Stimulated activated naive CD8-positive, alpha-beta T cell treated with anti-CD3 and anti-CD28 coated beads, Interleukin-15, amount 100 ng/mL, for 72 hours (primary cell): Measurements from ENCODE around the gene TUNAR.

Source experiments
- ATAC-seq: fragments of 150-1000 bp; cut with Tn5 transposase; 2 replicates; pipeline ENCODE4 v1.10.0; 2021; ENCODE audit warnings: mild to moderate bottlenecking, moderate library complexity
- DNase-seq, 2 donors: peaks; one replicate each; pipeline ENCODE4 v3.0.0; 2021 to 2022
- H3K27ac Mint-ChIP-seq, 2 donors: one replicate each; pipeline ENCODE4 v1.8.0; 2022; ENCODE audit warnings: mild to moderate bottlenecking in 2 of 2, mixed read lengths in 2 of 2, moderate library complexity in 2 of 2
- H3K27me3 Mint-ChIP-seq: one replicate; pipeline ENCODE4 v1.8.0; 2022; ENCODE audit warnings: mixed read lengths
- H3K4me1 Mint-ChIP-seq: one replicate; pipeline ENCODE4 v1.8.0; 2022; ENCODE audit warnings: mild to moderate bottlenecking, mixed read lengths
- H3K4me3 Mint-ChIP-seq, 2 donors: one replicate each; pipeline ENCODE4 v1.8.0; 2022; ENCODE audit warnings: mild to moderate bottlenecking in 2 of 2, mixed read lengths in 2 of 2, moderate library complexity in 1 of 2
- H3K9me3 Mint-ChIP-seq, 2 donors: one replicate each; pipeline ENCODE4 v1.8.0; 2022; ENCODE audit warnings: mixed read lengths in 2 of 2

The TUNAR gene

DNA sequence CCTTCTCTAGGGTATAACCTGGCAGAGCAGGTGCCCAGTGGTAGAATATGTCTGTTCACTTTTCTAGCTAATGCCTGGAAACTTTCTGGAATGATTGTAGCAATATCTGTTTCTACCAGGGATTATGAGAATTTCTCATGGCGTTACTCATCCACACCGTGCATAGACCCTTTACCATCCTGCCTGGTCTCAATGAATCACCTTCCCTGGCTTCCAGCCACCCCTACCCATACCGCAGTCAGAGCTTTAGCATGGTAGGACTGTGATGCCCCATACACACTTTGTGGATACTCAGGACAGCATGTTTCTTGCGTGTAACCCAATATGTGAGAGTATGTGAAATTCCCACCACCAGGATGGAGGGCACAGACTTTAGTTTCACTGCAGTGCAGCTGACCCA is 45.4 kb downstream of the TUNAR start:
- no peaks in the 10 kb centered on the region for H3K9me3 Mint-ChIP-seq
- peaks cover 29% of the 10 kb centered on the region for H3K27me3 Mint-ChIP-seq
- H3K27ac Mint-ChIP-seq = no peak overlapping the region
- ATAC-seq (no peak), DNase-seq (no peak)
- H3K4me3 Mint-ChIP-seq = no peak overlapping the region
- H3K4me1 Mint-ChIP-seq = no peaks in the 10 kb centered on the region

GRCh38 chr14:95928751-95929150 is 52.1 kb downstream of the TUNAR start:
- peaks cover 29% of the 10 kb centered on the region for H3K27me3 Mint-ChIP-seq
- ATAC-seq (no peak), DNase-seq (no peak)
- no peaks in the 10 kb centered on the region for H3K9me3 Mint-ChIP-seq
- no peak overlapping the region for H3K4me3 Mint-ChIP-seq
- peak overlapping the region in 1 of 2 donors; percentile 74 for H3K27ac Mint-ChIP-seq
- H3K4me1 Mint-ChIP-seq = no peaks in the 10 kb centered on the region

DNA sequence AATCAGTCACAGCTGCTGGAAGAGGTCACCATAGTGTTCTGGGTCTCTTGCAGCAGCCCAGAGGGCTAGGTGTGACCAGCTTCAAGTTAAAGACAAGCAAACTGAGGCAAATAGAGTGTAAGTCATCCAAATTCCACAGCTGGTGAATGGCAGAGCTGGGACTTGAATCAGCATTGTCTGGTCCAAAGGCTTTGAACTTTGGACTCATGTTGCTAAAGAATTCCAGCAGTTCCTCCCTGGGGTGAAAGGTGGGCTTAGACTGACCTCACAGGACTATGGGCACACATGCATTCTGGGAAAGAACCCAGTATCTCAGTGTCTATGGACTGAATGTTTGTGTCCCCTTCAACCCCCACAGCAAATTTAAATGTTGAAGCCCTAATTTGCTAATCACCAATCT is 54.8 kb downstream of the TUNAR start:
- ATAC-seq = no peak
- Mint-ChIP-seq H3K4me3 (no peak overlapping the region), H3K27me3 (peaks cover 20% of the 10 kb centered on the region)

DNA sequence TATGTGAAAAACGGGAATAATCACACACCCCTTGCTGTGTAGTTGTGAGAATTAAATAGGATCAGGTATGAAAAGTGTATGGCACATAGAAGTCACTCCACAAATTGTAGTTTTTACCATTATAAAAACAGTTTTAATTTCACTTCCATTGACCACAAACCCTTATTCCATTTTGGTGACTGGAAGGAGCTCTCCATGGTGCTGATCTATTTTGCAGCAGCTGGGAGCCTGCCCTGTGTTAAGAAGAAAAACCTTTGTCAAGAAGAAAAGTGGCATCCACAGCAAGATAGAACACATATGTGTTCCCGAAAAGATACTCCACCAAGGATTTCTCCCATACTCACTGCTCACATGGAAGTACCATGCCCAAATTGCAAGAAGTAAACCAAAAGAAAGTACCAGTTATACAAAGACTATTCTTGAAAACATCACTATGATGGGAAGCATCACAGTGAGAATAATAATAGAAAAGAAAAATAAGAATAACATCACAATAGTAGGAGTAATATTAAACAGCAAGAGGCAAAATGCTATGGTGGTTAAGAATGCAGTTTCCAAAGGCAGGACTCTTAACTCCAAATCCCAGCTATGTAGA is 58.7 kb downstream of the TUNAR start:
- H3K9me3 Mint-ChIP-seq = peaks cover 10% of the 10 kb centered on the region in 2 donors
- ATAC-seq = no peak
- no peak overlapping the region for H3K27ac Mint-ChIP-seq
- H3K4me1 Mint-ChIP-seq = no peaks in the 10 kb centered on the region
- H3K4me3 Mint-ChIP-seq = no peak overlapping the region
- no peak for DNase-seq
- peaks cover 8% of the 10 kb centered on the region for H3K27me3 Mint-ChIP-seq

More for the DNA sequence above, 54.8 kb downstream of the TUNAR start:
- peaks cover 0 to 5% of the 10 kb centered on the region in 2 donors for H3K9me3 Mint-ChIP-seq
- H3K4me1 Mint-ChIP-seq = no peaks in the 10 kb centered on the region
- H3K27ac Mint-ChIP-seq = no peak overlapping the region
- no peak for DNase-seq

DNA sequence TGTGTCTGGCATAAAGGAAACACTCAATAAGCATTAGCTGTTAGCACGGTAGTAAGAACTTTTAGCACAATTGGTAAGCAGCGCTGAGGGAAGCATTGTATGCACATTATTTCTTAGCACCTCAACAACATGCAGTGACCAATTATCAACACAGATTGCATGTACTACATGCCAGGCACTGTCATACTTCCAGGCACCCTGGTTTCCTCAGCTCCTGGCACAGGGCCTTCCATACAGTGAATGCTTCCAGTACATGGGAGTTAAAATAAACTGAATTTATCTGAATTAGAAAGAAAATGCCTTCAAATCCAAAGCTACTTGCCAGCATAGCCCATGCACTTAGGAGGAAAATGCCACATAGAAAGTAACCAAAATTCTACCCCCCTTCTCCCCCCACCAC is 59.4 kb downstream of the TUNAR start:
- Mint-ChIP-seq H3K4me3 (no peak overlapping the region), H3K27me3 (peaks cover 11% of the 10 kb centered on the region), H3K4me1 (no peaks in the 10 kb centered on the region), H3K27ac (no peak overlapping the region), H3K9me3 (peaks cover 12 to 13% of the 10 kb centered on the region in 2 donors)
- ATAC-seq (no peak), DNase-seq (no peak)

- no peaks in the 10 kb centered on the region for H3K4me1 Mint-ChIP-seq
- no peak for DNase-seq
- no peak overlapping the region for H3K4me3 Mint-ChIP-seq
- H3K27ac Mint-ChIP-seq = no peak overlapping the region
- no peak for ATAC-seq
- peaks cover 15 to 24% of the 10 kb centered on the region in 2 donors for H3K9me3 Mint-ChIP-seq
- H3K27me3 Mint-ChIP-seq = peaks cover 19% of the 10 kb centered on the region
These were observed 62.7 kb downstream of the TUNAR start for GRCh38 chr14:95939335-95939734.

DNA sequence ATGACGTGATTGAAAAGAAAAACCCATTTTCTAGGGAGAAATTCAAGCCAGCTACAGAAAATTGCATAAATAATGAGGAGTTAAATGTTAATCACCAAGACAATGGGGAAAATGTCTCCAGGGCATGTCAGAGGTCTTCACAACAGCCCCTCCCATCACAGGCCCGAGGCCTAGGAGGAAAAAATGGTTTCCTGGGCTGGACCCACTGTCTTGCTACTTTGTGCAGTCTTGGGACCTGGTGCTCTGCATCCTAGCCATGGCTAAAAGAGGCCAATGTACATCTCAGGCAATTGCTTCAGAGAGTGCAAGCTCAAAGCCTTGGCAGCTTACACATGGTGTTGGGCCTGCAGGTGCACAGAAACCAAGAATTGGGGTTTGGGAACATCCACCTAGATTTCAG is 65.3 kb downstream of the TUNAR start:
- Mint-ChIP-seq H3K27ac (no peak overlapping the region), H3K4me1 (no peaks in the 10 kb centered on the region), H3K27me3 (peaks cover 35% of the 10 kb centered on the region), H3K4me3 (no peak overlapping the region), H3K9me3 (peaks cover 15 to 24% of the 10 kb centered on the region in 2 donors)
- DNase-seq = no peak
- ATAC-seq = no peak

DNA sequence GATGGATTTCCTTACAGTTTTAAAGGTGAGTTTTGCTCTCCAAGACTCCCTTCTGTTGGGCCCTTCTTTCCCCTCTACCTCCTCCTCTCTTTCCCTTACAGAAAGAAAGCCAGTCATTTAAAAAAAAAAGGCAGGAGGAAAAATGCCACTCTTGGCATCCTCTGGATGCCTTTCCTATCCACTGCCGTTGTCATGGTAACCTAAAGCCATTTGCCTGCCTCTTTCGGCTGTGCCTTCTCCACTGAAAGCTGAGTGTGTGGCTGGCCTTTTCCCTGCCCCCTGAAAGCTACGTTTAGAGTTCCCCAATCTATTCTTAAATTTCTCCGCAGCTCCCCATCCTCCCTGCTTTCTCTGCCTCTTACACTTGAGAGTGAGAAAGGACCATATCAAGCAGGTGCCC is 67.1 kb downstream of the TUNAR start:
- no peaks in the 10 kb centered on the region for H3K4me1 Mint-ChIP-seq
- H3K4me3 Mint-ChIP-seq = no peak overlapping the region
- no peak overlapping the region for H3K27ac Mint-ChIP-seq
- peaks cover 41% of the 10 kb centered on the region for H3K27me3 Mint-ChIP-seq
- no peak for DNase-seq
- H3K9me3 Mint-ChIP-seq = peaks cover 15 to 24% of the 10 kb centered on the region in 2 donors
- ATAC-seq = no peak

DNA sequence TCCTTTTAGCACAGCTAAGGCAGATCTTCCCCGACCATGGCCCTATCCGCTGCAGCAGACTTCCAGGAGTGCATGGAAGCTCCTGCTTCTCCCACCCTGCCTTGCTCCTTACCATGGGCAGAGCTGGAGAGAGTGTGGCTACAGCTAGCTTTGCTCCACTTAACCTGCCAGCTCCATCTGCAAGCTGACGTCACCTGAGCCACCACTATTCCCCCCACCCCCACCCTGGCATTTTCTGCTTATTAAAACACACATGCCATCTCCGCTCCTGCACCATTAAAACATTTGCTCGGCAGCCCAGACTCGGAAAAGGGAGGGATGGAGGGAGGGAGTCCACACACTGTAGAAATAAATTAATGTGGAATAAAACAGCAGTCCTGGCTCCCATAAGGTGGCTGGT is 67.8 kb downstream of the TUNAR start:
- Mint-ChIP-seq H3K9me3 (peaks cover 10 to 22% of the 10 kb centered on the region in 2 donors), H3K27me3 (peaks cover 41% of the 10 kb centered on the region), H3K4me1 (no peaks in the 10 kb centered on the region), H3K4me3 (no peak overlapping the region), H3K27ac (no peak overlapping the region)
- ATAC-seq (no peak), DNase-seq (no peak)

- ATAC-seq = no peak
- H3K27me3 Mint-ChIP-seq = peaks cover 41% of the 10 kb centered on the region
- no peak overlapping the region for H3K27ac Mint-ChIP-seq
These were observed 70.2 kb downstream of the TUNAR start for GRCh38 chr14:95946867-95947266.

GRCh38 chr14:95948558-95948981 is 71.9 kb downstream of the TUNAR start:
- Mint-ChIP-seq H3K4me3 (no peak overlapping the region), H3K27ac (no peak overlapping the region), H3K27me3 (peaks cover 57% of the 10 kb centered on the region), H3K4me1 (no peaks in the 10 kb centered on the region), H3K9me3 (no peaks in the 10 kb centered on the region)
- ATAC-seq (no peak), DNase-seq (no peak)

More at GRCh38 chr14:95946867-95947266, 70.2 kb downstream of the TUNAR start:
- Mint-ChIP-seq H3K9me3 (peaks cover 0 to 2% of the 10 kb centered on the region in 2 donors), H3K4me1 (no peaks in the 10 kb centered on the region), H3K4me3 (no peak overlapping the region)
- no peak for DNase-seq

DNA sequence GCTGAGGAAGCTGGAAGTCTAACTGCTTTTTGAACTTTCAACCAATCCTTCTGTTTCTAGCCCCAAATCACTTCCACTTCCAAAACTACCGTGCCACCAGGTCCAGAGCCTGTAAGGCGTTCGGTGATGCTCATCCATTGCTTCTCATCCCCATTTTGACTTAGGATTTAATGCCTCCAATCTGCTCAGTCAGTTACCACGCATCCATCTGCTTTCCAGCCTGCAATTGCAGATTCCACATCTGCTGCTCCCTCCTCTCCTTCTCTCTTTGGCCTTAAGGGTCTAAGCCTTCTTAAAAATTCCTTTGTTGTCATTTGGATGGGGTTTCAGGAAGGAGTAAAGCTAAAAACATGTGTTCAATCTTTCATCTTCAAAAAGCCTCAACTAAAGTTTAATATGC is 74.7 kb downstream of the TUNAR start:
- Mint-ChIP-seq H3K4me3 (no peak overlapping the region), H3K27me3 (peaks cover 61% of the 10 kb centered on the region), H3K9me3 (no peaks in the 10 kb centered on the region), H3K4me1 (no peaks in the 10 kb centered on the region), H3K27ac (no peak overlapping the region)
- ATAC-seq (no peak), DNase-seq (no peak)

- H3K4me3 Mint-ChIP-seq = no peak overlapping the region
- DNase-seq (no peak), ATAC-seq (no peak)
- H3K4me1 Mint-ChIP-seq = no peaks in the 10 kb centered on the region
- no peaks in the 10 kb centered on the region for H3K9me3 Mint-ChIP-seq
- no peak overlapping the region for H3K27ac Mint-ChIP-seq
- H3K27me3 Mint-ChIP-seq = peaks cover 52% of the 10 kb centered on the region
These were observed 76.6 kb downstream of the TUNAR start for GRCh38 chr14:95953111-95953724.

DNA sequence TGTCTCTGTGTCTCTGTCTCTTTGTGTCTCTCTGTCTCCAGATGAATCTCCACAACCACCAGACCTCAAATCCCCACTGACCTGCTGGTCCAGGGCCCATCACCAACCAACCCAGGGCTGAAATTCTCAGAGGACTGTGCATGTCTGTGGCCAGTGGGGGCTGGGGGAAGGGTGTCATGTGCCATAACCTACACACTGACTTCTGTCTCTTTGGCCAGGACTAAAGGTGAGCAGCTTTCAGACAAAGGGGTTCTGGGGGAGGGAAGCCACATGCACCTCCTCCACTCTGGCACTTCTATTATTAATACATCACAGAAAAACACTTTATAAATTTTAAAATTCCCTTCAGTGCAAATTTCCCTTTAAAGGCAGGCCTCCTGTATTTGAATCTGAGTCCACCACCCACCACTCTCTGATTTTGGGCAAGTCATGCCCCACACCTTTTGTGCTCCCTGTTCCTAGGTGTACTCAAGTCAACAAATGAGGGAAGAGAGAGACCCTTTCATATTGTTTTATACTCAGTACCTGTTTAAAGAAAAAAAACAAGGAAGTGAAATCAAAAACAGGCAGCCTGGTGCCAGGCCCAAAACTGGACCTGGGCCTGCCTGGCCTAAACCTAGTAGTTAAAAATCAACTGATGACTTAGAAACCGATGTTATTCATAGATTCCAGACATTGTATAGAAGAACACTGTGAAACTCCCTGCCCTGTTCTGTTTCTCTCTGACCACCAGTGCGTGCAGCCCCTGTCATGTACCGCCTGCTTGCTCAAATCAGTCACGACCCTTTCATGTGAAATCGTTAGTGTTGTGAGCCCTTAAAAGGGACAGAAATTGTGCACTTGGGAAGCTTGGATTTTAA is 80.2 kb downstream of the TUNAR start:
- Mint-ChIP-seq H3K4me3 (no peak overlapping the region), H3K9me3 (no peaks in the 10 kb centered on the region), H3K4me1 (no peaks in the 10 kb centered on the region), H3K27ac (no peak overlapping the region), H3K27me3 (peaks cover 34% of the 10 kb centered on the region)
- DNase-seq (no peak), ATAC-seq (no peak)

DNA sequence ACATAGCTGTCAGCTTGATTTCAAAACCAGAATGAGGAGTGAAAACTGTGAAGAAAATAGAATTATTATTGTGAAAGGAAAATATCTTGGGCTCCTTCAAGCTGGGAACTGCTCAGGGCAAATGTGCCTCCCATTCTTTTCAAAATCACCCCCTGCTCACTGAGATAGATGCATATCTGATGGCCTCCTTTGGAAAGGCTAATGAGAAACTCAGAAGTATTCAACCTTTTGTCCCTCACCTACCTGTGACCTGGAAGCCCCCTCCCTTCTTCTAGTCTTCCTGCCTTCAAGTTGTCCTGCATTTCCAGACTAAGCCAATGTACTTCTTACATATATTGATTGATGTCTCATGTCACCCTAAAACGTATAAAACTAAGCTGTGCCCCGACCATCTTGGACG is 81.5 kb downstream of the TUNAR start:
- H3K9me3 Mint-ChIP-seq = no peaks in the 10 kb centered on the region
- no peak overlapping the region for H3K4me3 Mint-ChIP-seq
- peaks cover 22% of the 10 kb centered on the region for H3K27me3 Mint-ChIP-seq
- H3K4me1 Mint-ChIP-seq = no peaks in the 10 kb centered on the region
- DNase-seq = no peak
- H3K27ac Mint-ChIP-seq = no peak overlapping the region
- ATAC-seq = no peak

- peaks cover 11% of the 10 kb centered on the region for H3K27me3 Mint-ChIP-seq
- ATAC-seq = no peak
- no peaks in the 10 kb centered on the region for H3K4me1 Mint-ChIP-seq
- no peaks in the 10 kb centered on the region for H3K9me3 Mint-ChIP-seq
- DNase-seq = no peak
- no peak overlapping the region for H3K4me3 Mint-ChIP-seq
- H3K27ac Mint-ChIP-seq = no peak overlapping the region
These were observed 82.7 kb downstream of the TUNAR start for GRCh38 chr14:95959317-95959716.
